HFF-Myc (cell line): ENCODE measurements around the gene POC1B.
A peak's percentile ranks its signal among the peaks of the same experiment; 100 is the strongest.

Experiments used
- DNase-seq: peaks from one replicate; pipeline ENCODE4 v3.0.0-alpha.2; 2011; ENCODE audit warnings: low read depth; ENCODE audit errors: extremely low read depth
- H3K4me3 ChIP-seq: replicated peaks from 2 replicates; pipeline ENCODE4 v1.5.1; 2011; ENCODE audit warnings: low read depth, mild to moderate bottlenecking, control low read depth, low read length
- TF ChIP-seq, protein P1 (sequence below): IDR thresholded peaks from 2 replicates; pipeline ENCODE4 v1.5.1; 2012; ENCODE audit warnings: mild to moderate bottlenecking, low read depth, low read length, control low read depth; ENCODE audit errors: missing control alignments

POC1B gene

DNA sequence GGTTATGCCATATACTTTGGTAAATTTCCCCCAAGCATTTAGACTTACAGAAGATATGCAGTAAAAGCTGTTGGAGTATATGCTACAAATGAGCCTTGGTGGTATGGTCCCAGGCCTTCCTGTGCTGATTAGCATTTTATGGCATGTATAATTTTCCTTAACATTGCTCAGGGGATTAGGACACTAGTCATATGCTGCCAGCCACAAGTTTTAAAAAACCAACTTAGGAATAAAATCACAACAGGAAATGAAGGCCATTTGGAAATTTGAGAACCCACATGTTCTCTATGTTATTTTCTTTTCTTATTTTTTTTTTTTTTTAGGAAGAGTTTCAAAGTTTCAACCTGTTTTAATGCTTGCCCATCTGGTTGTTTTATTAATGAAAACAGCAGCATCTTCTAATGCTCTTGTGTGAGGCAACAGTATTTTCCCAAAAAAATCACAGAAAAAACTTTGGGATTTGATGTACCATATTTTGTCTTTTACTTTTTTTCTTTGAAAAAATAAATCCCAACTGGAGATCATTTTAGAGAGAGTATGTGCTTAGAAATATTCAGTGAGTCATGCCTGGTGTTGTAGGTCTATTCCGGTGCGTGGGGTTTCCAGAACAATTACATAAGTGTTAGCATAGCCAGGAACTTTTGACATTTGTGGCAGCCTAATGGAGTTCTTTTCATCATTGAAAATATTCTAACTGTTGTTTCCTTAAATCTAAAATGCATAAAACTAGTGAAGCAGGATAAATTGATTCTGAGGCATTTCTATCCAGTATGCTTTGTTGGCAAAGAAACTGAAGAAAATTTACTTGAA lies 151.9 kb downstream of the POC1B start:
- DNase-seq: no peak
- H3K4me3 ChIP-seq: no peak overlapping the region
- TF ChIP-seq, protein P1, sequence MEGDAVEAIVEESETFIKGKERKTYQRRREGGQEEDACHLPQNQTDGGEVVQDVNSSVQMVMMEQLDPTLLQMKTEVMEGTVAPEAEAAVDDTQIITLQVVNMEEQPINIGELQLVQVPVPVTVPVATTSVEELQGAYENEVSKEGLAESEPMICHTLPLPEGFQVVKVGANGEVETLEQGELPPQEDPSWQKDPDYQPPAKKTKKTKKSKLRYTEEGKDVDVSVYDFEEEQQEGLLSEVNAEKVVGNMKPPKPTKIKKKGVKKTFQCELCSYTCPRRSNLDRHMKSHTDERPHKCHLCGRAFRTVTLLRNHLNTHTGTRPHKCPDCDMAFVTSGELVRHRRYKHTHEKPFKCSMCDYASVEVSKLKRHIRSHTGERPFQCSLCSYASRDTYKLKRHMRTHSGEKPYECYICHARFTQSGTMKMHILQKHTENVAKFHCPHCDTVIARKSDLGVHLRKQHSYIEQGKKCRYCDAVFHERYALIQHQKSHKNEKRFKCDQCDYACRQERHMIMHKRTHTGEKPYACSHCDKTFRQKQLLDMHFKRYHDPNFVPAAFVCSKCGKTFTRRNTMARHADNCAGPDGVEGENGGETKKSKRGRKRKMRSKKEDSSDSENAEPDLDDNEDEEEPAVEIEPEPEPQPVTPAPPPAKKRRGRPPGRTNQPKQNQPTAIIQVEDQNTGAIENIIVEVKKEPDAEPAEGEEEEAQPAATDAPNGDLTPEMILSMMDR: no peak

DNA sequence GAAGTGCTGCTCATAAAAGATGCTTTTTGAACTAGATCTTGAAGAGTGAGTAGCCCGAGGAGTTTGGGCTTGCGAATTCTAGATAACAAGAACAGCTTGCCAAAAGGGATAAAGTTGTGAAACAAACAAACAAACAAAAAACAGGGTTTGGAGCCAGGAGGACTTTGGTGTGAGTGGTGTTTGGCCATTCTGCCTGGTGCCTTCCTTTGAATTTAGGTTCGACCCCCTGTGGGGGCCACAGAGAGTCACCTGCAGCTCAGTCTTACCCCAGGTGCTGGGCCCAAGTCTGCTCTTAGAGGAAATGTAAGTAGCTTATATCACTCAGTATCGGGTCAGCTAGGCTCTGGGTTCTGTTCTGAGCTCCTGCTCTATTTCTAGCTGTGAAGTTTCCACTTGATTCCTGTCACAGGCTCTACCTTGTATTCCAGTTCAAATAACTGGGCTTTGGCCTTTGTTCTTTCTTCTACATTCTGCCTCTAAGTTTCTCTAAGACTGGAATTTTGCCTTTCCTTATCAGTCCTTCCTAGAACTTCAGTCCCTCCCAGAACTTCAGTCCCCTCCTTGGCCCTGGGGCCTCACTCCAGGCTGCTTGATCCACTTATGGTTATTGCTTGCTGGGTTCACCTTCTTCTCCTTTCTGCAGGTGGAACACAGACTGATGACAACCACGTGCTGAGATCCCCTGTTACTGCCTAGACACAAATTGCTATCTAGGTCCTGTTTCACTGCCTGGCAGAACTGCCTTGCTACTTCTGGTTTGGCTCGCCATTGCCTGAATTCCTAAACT lies 153.1 kb downstream of the POC1B start:
- DNase-seq: no peak
- H3K4me3 ChIP-seq: no peak overlapping the region
- TF ChIP-seq, protein P1: no peak

DNA sequence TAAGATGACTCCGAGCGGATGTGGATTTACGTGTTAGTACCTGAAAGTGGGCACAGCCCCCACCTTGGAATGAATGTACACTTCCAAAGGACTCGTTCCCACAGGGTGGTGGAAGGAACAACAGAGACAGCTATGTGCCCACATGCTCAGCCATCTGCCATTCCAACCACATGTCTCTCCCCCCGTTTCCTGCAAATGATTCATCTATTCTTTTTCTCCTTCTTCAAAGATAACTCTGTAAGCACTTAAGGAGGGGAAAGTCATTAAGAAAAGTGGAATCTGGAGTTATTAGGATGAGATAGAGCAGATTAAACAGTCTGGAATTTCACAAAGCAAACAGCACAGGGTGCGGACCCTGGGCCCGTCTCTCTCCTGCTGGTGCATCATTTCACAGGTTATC lies 155.0 kb downstream of the POC1B start:
- H3K4me3 ChIP-seq: no peak overlapping the region
- TF ChIP-seq, protein P1: no peak
- peak; percentile 83 for DNase-seq

DNA sequence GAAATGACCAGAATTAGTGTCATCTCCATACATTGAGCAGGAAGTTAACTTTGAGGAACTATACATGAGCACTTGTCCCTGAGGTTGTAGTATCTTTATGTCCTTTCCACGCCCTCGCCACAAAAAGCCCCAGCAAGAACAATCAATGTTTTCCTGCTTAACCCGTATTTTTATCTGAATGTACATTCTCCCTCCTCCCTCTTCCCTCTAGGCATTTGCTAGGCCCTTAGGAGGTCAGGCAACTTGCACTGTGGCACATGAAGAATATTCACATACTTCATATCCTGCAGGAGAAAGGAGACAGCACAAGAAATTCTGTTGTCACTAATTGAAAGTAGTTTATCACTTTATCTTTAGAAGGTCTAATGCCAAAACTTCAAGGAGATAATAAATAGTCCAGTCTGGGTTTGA lies 155.4 kb downstream of the POC1B start:
- DNase-seq: no peak
- H3K4me3 ChIP-seq: no peak overlapping the region
- TF ChIP-seq, protein P1: no peak
